SK-N-MC (cell line): ENCODE data around the gene TRH.

Source experiments
- EZH2 ChIP-seq: fragments of 200-600 bp; sonication (generic); IDR thresholded peaks from one replicate; pipeline ENCODE4 v1.6.1; 2017; ENCODE audit warnings: antibody characterized with exemption
- FOXP2 ChIP-seq: optimal IDR thresholded peaks from 2 replicates; pipeline ENCODE3; 2011; ENCODE audit warnings: mild to moderate bottlenecking, moderate library complexity; ENCODE audit not compliant: insufficient read depth; ENCODE audit errors: extremely low read length, control extremely low read depth
- POLR2AphosphoS5 ChIP-seq: IDR thresholded peaks from 2 replicates; pipeline ENCODE4 v1.6.1; 2012; ENCODE audit warnings: mild to moderate bottlenecking, low read depth, low read length, borderline replicate concordance

DNA sequence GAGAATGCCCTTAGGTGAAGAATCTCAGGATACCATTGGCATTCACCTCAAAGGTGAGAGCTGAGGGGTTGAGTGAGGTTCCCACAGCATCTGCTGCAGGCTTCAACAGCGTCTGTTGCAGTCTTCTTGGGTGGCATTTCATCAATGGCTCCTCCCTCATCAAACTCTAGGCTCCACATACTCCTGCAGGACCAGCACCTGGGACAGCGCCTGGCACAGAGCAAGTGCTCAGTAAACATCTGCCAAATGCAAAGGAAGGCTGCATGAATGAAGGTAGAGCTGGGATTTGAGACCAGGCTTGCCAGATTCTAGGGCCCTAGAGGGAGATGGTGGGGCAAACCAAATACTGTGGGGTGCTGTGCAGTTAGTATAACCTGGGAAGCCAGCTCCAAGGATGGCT lies 9.6 kb downstream of the TRH start:
- TF ChIP-seq FOXP2 (no peak), EZH2 (no peak), POLR2AphosphoS5 (no peak)
